GM12801 (cell line): ENCODE data around the gene CDH2.

ENCODE experiments used
- CTCF ChIP-seq: IDR thresholded peaks from one replicate; pipeline ENCODE4 v1.5.1; 2011; ENCODE audit warnings: control low read depth; ENCODE audit not compliant: insufficient read length; ENCODE audit errors: extremely low read depth

Gene CDH2

GRCh38 chr18:28079883-28080282 lies 97.0 kb downstream of the CDH2 start:
- TF ChIP-seq CTCF, result no peak

- no peak for TF ChIP-seq CTCF
Observed at GRCh38 chr18:28078849-28079248, 98.1 kb downstream of the CDH2 start.

GRCh38 chr18:28078298-28078697 lies 98.6 kb downstream of the CDH2 start:
- no peak for TF ChIP-seq CTCF

- no peak for TF ChIP-seq CTCF
Observed at GRCh38 chr18:28075501-28075900, 101.4 kb downstream of the CDH2 start.

- no peak for TF ChIP-seq CTCF
Observed at GRCh38 chr18:28074076-28074475, 102.9 kb downstream of the CDH2 start.

- TF ChIP-seq CTCF, result no peak
Observed at GRCh38 chr18:28073658-28074057, 103.3 kb downstream of the CDH2 start.

- TF ChIP-seq CTCF, result no peak
Observed at GRCh38 chr18:28071199-28071598, 105.7 kb downstream of the CDH2 start.

GRCh38 chr18:28068207-28068606 lies 108.7 kb downstream of the CDH2 start:
- no peak for TF ChIP-seq CTCF
